GM18498 (cell line): ENCODE results near the gene IGF2.

ENCODE experiments used
- ATAC-seq: cut with Tn5 transposase; IDR thresholded peaks from one replicate; pipeline ENCODE4 v1.9.1; 2021; ENCODE audit warnings: mild to moderate bottlenecking, moderate library complexity; ENCODE audit not compliant: unreplicated experiment

Gene IGF2

DNA sequence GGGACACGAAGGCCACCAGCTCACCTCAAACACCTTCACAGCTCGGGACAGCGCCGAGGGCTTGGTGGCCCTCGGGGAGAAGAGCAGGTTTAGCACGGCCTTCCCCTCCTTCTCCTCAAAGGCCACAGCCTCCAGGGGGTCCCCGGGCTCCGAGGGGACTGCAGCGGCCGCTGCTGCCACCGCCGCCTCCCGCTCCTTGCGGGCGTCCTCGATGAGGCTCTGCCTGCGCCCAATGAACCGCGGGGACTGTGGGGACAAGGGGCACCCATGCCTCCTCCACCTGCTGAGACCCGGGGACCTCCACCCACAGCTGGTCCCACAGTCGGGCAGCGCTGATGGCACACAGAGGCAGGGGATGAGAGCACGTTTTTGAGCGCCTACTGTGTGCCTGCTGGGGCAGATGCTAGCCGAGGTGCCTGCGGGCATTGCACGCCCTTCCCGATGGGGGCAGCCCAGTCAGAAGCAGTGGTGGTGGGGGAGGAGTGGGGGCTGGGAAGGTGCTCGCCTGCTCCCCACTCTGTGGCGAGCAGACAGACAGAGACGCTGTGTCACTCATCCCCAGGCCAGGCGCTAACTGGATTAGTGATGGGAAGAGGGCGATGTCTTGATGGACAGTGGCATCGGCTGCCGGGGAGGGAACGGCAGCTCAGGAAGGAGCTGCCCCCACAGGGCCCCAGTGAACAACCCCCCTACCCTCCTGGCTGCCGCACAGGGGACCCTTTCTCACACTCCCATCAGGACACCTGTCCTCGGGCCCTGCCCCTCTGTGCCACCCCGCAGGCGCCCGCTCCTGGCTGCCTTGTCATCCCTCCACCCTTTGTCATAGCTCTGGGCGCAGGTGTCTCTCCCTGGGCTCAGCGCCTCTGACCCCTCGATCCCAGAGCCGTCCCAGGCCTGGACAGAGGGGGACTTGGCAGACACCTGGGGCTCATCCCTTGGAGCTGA is 30.7 kb upstream of the IGF2 start:
- no peak for ATAC-seq

DNA sequence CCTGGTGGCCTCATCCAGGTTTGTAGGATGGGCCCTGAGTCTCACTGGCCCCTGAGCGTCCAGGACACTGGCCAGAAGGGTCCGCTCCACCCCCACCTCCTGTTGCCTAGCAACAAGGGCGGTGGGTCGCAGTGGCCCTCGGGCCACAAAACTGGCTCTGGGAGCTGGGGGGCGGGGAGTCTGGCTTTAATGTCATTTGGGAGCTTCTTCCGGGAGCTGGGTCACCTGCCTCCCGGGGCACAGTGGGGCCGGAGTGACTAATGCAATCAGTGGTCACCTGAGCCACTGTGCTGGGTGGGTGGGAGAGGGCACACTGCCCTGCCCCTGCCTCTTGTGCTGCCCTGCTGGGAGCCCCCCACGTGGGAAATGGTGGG is 29.8 kb upstream of the IGF2 start:
- ATAC-seq = no peak

DNA sequence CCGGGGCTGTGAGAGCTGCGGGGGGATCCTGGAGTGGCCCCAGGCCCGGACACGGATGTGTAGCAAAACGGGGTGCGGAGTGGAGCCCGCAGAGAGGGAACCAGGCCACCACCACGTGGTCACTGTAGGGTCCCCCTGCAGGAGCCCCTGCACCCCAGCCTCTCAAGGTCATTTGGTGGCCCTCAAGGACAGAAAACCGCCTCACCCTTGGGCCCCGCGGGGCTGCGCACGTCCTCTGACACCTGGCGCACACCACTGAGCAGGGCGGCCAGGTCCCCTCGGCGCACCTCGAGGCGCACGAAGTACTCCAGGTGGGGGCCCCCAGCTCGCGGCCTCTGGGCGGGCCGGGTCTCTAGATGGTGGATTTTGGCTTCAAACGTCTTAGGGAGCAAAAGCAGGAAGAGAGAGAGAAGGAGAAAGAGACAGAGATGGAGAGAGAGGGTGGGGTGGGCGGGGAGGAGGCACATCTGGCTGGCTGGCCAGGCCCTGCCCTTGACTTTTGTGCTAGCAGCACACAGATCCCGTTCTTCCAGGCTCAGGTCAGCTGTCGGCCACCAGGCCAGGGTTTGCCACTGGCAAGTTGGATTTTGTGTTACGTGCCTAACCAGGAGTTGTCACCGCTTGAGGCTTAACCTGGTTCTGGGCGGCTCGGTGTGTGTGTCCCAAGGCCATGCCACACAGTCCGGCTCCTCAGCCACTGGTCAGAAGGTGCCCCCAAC is 29.3 kb upstream of the IGF2 start:
- no peak for ATAC-seq

DNA sequence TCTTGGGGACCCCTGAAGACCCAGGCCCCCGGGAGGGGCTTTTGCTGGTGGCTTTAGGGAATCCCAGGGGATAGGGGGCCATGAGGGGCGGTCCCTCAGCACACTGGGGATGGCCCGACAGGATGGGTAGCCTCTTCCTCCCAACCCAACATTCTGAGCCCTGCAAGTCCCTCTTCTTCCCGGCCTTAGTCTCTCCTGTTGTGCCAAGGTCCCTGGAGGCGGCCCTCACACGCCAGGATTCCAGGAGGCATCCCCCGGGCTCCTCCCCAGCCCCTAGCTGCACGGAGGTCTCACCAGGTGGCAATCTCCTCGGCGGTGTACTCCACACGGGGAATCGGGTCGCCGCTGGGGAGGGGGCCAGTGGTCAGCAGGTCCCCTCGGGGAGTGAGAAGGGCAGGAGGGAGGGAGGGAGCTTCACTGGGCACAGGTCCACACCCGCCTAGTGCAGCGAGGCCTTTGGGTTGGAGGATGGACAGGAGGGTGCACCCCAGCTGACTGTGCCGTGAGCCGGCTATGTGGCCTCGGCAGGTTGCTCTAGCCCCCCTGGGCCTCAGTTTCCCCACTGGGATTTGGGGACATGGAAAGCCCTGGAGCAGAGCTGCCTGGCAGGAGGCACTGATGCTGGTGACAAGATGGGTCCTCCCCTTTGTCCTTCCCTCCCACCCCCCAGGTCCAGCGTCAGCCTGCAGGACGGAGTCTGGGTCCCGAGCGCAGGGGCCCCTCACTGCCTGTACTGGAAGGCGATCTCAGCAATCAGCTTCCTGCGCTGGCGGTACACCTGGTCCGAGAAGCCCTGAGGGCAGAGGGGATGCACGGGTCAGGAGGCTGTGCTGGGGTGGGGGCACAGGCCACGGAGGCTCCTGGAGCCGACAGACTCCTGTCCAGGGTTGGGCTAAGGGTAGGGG is 28.2 kb upstream of the IGF2 start:
- no peak for ATAC-seq

DNA sequence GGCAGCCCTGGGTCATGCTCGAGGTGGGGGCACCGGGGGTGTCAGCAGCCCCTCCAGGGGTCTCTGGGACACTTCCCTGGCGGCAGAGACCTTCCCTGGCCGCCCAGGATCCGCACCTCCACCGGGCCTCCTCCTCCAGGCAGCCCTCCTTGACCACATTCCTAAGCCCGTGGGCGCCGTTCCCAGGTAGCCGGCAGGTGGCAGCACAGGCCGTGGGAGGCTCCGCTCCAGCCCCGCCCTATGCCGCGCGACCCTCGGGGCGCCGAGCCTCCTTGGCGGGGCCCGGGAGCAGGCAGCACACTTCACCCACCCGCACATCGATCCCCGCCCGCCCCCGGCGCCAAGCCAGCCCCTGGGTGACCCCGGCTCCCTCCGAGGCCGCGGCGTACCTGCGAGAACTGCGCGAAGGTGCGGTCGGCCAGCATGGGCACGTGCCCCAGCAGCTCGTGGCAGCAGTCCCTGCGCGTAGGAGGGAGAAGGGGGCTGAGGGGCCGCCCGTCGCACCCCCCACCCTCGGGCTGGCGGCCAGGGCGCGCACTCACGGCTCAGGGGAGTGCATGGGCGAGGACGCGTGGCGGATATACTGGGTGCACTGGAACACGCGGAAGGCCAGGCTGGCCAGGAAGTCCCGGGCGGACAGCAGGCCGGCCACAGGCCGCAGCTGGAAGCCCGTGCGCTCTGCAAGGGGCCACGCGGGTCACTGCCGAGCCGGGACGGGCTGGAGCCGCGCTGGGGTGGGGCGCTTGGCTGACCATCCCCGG is 27.1 kb upstream of the IGF2 start:
- ATAC-seq = no peak

DNA sequence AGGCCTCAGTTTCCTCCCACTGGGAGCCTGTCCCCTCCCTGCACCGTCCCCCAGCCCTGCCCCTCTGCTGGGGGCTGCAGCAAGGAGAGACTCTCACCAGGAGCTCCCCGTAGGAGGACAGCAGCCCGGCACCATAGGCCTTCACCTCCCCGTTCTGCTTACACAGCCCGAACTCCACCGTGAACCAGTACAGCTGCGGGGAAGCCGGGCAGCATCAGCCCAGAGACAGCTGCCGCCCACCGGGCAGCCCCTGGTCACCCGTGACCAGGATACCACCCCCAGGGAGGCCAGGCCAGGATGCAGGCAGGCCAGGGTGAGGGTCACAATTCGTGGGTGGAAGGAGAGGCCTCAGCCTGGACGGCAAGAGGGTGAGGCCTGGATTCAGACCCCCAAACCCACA is 26.4 kb upstream of the IGF2 start:
- ATAC-seq = no peak

DNA sequence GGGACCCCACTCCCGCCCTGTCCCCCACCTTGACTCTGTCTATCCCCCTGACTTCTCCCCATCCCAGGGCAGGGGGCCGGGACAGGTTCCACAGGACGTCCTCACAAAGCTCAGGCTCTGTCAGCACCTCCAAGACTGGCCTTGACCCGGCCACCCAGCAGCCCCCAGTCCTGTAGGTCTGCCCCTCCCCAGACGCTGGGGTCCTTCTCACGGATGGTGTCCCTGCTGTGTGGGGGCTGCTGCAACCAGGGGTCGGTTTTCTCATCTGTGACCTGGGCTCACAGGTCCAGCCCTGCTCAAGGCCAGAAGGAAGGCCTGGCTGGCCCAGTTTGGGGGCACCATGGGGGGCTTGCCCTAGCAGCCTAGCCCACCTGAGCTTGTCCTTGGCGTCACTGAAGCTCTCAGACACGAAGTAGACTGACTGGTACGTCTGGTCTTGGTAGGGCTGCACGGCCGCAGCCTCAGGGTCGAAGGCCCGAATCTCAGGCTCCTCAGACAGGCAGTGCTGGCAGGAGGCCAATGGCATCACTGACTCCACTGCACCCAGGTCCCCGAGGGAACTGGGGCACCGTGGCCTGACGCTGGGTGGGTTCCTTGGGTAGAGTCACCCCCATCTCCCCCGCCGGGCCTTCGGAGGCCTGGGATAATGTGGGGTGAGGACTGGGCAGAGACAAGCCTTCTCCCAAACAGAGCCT is 25.8 kb upstream of the IGF2 start:
- ATAC-seq = no peak

DNA sequence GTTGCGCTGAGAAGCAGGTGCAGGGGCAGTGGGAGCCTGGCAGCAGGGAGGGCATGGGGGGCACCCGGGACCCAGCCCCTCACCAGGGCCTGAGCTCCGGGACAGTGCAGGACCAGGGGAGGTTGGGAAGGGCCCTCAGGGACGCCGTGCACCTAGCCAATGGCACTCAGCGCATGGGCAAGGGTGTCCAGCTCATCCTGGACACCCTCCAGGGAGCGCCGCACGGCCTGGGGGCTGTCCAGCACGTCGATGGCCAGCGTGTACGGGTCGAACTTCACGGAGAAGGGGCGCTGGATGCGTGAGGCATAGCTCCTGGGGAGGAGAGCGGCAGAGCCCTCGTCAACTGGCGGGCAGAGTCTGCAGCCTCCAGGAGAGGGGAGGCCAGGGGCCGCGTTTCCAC is 24.9 kb upstream of the IGF2 start:
- no peak for ATAC-seq

DNA sequence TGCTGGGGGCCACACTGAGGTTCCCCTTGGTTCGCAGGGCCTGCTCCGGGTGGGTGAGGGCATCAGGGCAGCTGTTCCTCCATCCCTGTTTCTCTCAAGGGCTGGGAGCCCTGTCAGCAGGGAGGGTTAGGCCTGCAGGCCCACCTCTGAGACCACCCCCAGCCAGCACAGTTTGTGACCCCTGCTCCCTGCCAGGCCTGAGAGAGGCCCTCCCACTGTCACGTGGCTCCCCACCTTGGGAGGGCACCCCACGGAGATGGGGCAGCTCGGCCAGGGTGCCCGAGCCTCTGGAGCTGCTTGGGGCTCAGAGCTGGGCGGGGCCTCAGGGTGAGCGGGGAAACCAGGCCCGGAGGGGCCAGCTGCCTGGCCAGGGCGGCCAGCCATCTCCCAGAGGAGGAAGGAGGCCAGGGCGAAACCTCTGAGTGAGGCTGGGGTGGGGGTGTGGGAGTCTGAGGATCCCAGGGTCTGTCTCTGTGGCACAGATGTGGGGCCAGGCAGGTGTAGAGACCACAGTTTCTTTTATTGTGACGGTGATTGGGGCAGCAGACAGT is 24.3 kb upstream of the IGF2 start:
- ATAC-seq = no peak

DNA sequence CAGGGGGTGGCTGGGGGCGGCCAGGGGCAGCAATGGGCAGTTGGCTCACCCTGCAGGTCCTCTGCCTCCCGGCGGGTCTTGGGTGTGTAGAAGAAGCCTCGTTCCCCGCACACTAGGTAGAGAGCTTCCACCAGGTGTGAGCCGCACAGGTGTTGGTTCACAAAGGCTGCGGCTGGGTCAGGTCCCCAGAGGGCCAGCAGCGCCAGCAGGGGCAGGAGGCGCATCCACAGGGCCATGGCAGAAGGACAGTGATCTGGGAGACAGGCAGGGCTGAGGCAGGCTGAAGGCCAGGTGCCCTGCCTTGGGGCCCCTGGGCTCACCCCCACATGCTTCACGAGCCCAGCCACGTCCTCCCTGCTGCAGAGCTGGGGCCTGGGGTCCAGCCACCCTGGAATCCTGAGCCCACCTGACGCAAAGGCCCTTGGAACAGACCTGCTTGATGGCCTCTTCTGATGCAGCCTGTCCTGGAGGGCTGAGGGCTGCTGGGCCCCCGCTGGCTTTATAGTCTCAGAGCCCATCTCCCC is 21.6 kb upstream of the IGF2 start, which contains the start of gene INS:
TSS of gene INS (minus strand) at position 474 of the 524 bp plus-strand sequence. CDS start at position 236, 238 bp downstream.
- no peak for ATAC-seq

DNA sequence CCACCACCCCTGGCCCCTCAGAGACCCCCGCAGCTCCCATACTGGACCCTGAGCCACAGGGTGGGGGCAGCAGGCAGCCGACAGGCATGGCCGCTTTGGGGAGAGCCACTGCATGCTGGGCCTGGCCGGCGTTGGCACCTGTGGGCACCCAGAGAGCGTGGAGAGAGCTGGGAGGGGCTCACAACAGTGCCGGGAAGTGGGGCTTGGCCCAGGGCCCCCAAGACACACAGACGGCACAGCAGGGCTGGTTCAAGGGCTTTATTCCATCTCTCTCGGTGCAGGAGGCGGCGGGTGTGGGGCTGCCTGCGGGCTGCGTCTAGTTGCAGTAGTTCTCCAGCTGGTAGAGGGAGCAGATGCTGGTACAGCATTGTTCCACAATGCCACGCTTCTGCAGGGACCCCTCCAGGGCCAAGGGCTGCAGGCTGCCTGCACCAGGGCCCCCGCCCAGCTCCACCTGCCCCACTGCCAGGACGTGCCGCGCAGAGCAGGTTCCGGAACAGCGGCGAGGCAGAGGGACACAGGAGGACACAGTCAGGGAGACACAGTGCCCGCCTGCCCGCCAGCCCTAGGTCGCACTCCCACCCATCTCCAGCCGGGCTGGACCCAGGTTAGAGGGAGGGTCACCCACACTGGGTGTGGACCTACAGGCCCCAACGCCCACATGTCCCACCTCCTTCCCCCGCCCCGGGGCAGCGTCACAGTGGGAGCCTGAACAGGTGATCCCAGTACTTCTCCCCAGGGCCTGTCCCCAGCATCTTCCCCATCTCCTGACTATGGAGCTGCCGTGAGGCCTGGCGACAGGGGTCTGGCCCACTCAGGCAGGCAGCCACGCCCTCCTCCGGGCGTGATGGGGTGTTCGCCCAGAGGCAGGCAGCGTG is 20.6 kb upstream of the IGF2 start:
- no peak for ATAC-seq

DNA sequence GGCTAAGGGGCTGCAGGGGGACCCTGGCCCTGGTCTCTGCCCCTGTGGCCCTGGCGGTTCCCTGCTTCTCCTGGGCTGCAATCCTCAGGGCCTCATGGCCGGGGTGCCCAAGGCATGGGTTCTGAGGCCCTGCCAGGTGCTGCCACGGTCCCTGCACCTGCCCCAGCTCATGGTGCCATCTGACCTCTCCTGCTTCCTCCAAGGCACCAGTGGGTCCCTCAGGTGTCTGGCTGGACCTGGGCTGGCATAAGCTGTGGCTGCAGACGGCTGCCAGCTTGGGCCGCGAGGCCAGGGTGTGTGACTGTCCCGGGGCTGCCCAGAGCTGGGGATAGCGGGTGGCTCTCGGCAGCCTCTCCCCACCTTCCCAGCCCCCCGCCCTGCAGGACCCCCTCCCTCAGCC is 19.8 kb upstream of the IGF2 start:
- no peak for ATAC-seq

DNA sequence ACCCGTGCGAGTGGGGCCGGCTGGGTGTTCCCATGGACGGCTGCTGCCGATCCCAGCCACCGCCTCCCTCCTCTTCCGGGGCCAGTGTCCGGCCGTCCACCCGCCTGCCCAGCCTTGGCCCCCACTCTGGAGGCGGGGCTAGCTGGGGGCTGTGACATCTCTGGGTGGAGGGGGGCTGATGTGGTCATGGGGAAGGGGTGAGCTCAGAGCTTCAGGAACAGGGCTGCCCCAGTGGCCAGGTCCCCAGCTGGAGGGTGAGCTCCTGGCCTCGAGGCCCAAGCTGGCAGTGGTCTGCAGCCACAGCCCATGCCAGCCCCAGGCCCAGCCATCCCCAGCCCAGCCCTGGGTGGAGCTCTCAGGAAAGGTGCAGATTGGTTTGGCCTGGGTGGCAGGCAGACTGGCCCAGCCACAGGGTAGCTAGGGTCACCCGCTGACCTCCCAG is 19.1 kb upstream of the IGF2 start:
- no peak for ATAC-seq

DNA sequence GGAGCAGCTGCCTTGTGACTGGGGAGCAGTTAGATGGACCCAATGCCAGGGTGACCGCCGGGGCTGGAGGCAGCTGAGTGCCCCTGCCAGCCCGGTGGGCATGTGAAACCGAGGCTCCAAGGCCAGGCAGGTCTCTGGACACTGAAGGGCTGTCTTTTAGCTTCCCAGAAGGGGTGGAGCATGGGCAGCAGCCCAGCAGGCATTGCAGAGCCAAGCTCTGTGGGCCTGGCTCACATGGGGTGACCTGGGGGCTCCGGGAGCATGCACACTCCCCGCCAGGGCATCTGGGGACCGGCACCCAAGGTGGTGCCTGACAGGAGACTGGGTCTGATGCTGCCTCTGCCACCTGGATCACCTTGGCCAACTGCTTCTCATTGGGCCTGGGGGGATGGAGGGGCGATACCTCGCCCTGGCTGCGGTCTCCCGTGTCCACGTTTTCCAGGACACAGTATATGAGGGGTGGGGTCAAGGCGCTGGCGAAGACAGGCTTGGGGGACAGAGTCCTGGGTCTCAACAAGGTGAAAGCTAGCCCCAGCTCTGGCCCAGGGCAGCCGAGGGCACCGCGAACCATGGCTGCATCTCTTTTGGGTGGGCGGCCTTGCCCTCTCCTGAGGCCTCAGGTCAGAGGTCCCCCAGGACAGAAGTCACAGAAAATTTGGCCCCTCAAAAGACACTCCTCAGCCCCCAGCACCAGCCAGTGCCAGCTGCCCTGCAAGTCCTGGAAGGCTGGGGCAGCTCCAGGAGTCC is 18.3 kb upstream of the IGF2 start:
- no peak for ATAC-seq

DNA sequence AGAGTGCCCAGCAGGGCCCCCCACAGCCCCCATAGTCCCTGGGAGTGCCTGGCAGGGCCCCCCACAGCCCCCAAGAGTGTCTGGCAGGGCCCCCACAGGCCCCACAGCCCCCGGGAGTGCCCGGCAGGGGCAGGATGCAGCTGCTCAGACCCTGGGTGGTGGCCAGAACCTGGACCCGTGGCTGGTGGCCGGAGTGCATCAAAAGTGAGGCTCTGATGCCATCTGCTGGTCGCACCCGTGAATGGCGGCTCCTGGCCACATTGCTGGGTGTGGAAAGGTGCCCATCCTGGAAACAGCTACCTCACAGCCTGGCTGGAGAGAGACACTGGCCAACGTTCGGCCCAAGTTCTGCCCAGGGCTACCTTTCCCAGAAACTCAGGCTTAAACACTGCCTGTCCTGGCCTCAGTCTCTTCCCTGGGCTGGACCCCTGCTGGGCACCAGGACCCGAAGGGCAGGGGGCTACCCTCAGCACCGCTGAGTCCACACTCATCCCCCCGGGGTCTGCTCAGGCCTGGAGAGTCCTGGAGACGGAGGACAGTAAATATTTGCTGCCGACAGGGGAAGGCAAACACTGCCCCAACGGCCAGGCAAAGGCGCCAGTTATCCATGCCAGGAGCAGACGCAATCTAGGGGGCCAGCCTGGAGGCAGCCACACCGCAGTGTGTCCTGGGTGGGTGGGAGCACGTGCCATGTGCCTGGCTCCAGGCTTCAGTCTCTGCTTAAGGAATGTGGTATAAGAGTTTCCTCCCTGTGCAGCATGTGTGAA is 17.4 kb upstream of the IGF2 start:
- ATAC-seq = no peak

DNA sequence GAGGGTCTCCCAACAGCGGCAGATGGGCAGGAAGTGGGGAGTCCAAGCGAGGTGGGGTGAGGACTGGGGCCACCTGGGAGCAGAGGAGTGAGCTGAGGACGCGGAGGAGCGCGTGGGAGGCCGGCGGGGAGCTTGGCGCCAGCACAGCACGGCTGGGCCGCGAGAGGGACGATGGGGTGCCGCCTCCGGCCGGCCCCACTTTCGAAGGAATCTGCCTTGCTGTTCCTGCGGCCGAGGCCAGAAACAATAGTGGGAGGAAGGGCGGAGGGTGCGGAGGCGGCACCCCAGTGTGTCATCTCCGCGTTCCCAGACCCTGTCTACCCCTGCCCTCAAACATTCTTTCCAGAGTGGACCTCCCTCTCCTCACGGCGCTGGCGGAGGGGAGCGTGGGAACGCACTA is 16.3 kb upstream of the IGF2 start:
- no peak for ATAC-seq

DNA sequence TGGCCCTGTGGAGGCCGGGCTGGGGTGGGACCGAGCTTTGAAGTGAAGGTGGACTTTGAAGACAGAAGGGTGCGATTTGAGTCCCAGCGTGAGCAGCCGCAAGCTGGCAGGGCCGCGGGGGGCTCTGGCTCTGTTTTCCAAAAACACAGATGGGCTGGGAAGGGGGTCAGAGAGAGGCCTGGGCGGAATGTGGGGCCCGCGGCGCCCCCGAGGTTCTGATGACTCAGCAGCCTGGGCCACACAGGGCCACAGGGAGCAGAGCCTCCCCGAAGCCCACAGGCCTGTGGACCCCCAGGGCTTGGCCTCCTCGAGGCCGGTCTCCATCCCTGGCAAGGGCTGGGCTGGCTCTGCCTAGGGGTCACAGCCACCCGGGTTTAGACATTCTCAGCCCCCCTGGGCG is 15.7 kb upstream of the IGF2 start:
- no peak for ATAC-seq
